Coronary artery (tissue), 2 donors: ENCODE measurements around the gene SYT1.

Source experiments
- DNase-seq: peaks from one replicate; pipeline ENCODE4 v3.0.0-alpha.2; 2017; ENCODE audit warnings: low spot score
- H3K27ac ChIP-seq, 2 donors: fragments of 200-600 bp; sonication (generic); one replicate each; pipeline ENCODE4 v1.5.1; 2016 to 2019
- H3K4me3 ChIP-seq: fragments of 200-600 bp; sonication (generic); 2 replicates; pipeline ENCODE4 v1.5.1; 2016; ENCODE audit warnings: mild to moderate bottlenecking, moderate library complexity
- TF ChIP-seq, protein P1 (sequence below): fragments of 200-600 bp; sonication (generic); IDR thresholded peaks from one replicate; pipeline ENCODE4 v1.5.1; 2019; ENCODE audit warnings: antibody characterized with exemption

Gene SYT1

DNA sequence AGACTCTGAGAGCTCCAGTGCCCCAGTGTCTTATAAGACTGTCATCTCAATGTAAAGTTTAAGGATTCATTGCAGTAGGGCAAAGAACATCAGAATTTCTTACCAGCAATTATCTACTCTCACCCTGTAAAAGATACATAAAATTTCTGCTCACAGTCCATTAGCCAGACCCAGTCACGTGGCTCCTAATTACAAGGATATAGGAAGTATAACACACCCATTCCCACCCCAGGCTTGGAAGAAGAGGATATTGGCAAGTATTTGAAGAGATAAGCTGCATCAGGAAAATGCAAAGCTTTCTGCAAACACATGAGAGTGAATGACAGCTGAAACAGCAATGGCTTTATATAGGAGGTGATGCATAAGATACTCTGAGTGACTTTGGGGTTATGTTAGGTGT lies 14.3 kb downstream of the SYT1 start:
- no peak for DNase-seq
- TF ChIP-seq, protein P1, sequence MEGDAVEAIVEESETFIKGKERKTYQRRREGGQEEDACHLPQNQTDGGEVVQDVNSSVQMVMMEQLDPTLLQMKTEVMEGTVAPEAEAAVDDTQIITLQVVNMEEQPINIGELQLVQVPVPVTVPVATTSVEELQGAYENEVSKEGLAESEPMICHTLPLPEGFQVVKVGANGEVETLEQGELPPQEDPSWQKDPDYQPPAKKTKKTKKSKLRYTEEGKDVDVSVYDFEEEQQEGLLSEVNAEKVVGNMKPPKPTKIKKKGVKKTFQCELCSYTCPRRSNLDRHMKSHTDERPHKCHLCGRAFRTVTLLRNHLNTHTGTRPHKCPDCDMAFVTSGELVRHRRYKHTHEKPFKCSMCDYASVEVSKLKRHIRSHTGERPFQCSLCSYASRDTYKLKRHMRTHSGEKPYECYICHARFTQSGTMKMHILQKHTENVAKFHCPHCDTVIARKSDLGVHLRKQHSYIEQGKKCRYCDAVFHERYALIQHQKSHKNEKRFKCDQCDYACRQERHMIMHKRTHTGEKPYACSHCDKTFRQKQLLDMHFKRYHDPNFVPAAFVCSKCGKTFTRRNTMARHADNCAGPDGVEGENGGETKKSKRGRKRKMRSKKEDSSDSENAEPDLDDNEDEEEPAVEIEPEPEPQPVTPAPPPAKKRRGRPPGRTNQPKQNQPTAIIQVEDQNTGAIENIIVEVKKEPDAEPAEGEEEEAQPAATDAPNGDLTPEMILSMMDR, result no peak
- no peak overlapping the region for H3K27ac ChIP-seq
- no peak overlapping the region for H3K4me3 ChIP-seq

DNA sequence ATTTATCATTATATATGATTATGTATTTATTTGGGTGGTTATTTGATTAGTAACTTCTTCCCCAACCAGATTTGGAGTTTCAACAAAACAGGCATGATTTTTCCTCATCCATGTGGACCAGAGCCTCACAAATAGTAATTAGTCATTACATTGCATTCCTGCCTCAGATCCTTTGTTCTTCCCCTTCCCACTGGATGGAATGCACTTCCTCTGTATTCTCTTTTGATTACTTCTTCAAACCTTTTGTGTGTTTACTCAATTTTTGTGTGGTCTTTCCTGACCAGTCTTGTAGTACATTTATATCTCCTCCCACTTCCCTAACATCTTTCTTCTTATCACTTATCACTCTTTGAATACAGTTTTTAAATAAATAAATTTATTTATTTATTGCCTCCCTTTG lies 15.5 kb downstream of the SYT1 start:
- DNase-seq, result no peak
- no peak overlapping the region for H3K27ac ChIP-seq
- no peak overlapping the region for H3K4me3 ChIP-seq
- TF ChIP-seq, protein P1, result no peak

DNA sequence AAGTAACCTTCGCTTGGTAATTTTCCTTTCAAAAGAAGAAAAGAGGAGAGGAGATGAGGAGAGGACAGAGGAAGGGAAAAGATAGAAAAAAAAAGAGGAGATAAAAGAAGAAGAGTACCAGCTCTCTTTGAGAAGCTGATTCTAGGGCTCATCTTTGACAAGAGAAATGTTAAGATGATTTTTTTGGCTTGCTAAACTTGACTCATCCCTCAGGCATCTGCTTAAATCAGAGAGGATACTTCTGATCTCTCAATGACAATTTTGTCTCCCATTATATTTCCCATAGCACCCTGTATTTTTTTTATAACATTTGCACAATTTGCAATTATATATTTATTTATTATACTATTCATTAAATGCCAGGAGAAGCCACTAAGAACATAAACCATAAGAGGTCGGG lies 17.1 kb downstream of the SYT1 start:
- DNase-seq, result no peak
- H3K4me3 ChIP-seq, result no peak overlapping the region
- TF ChIP-seq, protein P1, result no peak
- no peak overlapping the region for H3K27ac ChIP-seq

DNA sequence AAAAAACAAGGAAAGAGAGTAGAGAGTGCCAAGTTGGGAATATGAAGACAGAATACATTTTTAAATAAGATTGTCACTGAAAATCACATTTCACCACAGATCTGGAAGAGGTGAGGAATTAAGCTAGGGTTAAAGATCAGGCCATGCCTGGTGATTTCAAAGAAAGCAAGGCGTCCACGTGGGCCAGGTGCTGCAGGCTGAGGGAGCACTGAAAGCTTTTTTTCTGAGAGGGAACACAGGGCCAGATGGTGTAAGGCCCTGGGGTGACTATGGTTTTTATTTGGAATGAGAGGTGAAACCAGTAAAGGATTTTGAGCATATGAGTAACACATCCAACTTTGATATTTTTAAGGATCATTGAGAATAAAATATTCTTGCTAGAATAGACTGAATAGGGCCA lies 20.9 kb downstream of the SYT1 start:
- H3K27ac ChIP-seq, result no peak overlapping the region
- DNase-seq, result no peak
- no peak overlapping the region for H3K4me3 ChIP-seq
- TF ChIP-seq, protein P1, result no peak

DNA sequence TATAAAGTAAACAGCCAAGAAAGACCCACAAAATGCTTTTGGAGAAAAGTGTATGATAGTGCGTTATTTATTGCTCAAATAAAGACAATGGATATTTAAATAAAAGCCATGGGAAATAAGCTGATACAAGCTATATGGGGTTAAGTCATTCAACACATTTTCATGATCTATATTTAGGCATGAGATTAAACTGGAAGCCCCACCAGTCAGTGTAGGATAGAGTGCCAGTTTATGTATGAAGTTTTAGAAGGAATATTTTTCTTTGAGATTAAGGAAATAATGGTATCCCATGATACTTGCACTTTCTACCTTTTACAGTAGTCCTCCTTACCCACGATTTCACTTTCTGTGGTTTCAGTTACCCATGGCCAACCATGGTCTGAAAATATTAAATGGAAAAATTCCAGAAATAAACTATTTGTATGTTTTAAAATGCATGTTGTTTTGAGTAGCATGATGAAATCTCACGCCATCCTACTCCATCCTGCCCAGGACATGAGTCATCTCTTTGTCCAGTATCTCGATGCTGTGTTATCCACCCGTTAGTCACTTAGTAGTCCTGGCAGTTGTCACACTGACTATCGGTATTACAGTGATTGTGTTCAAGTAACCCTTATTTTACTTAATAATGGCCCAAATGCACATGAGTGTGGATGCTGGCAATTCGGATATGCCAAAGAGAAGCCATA lies 22.3 kb downstream of the SYT1 start:
- Histone ChIP-seq H3K4me3 (no peak overlapping the region), H3K27ac (no peak overlapping the region)
- TF ChIP-seq, protein P1, result no peak
- no peak for DNase-seq

DNA sequence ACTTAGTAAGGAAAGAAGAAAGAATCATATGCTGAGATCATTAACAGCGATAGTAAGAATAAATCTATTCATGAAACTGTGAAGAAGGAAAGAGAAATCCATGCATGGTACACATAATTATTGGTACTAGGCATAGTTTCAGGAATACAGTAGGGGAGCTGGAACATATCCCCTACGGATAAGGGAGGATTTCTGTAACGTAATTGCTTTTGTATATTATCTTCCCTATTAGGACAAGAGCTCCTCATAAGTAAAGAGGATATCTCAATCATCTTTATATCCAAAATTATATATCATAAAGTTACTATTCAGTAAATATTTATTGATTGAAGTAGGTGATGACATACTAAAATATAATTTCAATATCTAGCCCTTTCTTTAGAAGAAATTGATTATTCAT lies 22.9 kb downstream of the SYT1 start:
- no peak for DNase-seq
- H3K27ac ChIP-seq, result no peak overlapping the region
- TF ChIP-seq, protein P1, result no peak
- H3K4me3 ChIP-seq, result no peak overlapping the region

DNA sequence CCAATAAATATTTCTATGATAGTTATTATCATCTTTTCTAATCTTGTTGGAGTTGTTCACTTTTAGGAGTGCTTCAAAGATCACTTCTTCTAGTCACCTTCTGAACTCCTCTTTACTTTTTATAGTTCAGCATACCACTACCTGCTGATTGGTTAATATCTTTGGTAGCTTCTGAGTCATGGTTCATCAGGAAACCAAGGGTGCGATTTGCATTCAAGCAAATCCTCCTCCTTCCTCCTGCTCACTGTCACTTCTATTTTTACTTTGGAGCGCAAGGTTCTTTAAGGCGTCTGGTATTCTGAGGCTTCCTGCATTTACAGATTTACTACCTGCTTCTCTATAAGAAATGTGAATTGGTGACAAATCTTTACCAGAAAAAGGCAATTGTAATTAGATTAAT lies 24.0 kb downstream of the SYT1 start:
- no peak overlapping the region for H3K27ac ChIP-seq
- no peak overlapping the region for H3K4me3 ChIP-seq
- DNase-seq, result no peak
- TF ChIP-seq, protein P1, result no peak
